Fibroblast of lung (primary cell): ENCODE data around the gene SP110.

Experiments used
- EZH2 ChIP-seq: IDR thresholded peaks from 2 replicates; pipeline ENCODE4 v1.5.1; 2012; ENCODE audit warnings: low read length, control low read depth, mild to moderate bottlenecking; ENCODE audit errors: missing control alignments
- TF ChIP-seq, protein P1 (sequence below), 2 donors: IDR thresholded peaks in 1 of 2; conservative IDR thresholded peaks in 1 of 2; 1 replicate in 1 of 2; 2 replicates in 1 of 2; pipeline ENCODE4 v1.5.1; 2011 to 2012; ENCODE audit warnings: low read length in 2 of 2, control low read depth in 1 of 2, inconsistent platforms in 1 of 2, low read depth in 1 of 2, mild to moderate bottlenecking in 1 of 2

- TF ChIP-seq, protein P1, sequence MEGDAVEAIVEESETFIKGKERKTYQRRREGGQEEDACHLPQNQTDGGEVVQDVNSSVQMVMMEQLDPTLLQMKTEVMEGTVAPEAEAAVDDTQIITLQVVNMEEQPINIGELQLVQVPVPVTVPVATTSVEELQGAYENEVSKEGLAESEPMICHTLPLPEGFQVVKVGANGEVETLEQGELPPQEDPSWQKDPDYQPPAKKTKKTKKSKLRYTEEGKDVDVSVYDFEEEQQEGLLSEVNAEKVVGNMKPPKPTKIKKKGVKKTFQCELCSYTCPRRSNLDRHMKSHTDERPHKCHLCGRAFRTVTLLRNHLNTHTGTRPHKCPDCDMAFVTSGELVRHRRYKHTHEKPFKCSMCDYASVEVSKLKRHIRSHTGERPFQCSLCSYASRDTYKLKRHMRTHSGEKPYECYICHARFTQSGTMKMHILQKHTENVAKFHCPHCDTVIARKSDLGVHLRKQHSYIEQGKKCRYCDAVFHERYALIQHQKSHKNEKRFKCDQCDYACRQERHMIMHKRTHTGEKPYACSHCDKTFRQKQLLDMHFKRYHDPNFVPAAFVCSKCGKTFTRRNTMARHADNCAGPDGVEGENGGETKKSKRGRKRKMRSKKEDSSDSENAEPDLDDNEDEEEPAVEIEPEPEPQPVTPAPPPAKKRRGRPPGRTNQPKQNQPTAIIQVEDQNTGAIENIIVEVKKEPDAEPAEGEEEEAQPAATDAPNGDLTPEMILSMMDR (conservative IDR thresholded peaks at IDR 0.05 in 1 of 2, IDR thresholded peaks at IDR 0.05 in 1 of 2; ENCODE audit: low read depth in 1 of 2, low read length in 2 of 2), result no peak
- no peak for TF ChIP-seq EZH2
Observed at GRCh38 chr2:230137902-230138539, 81.8 kb downstream of the SP110 start.
